A673 (cell line): ENCODE results near the gene CFAP61. TPM values are rescaled to one million over a fixed set of nuclear protein-coding genes. Genes with fewer than 3 reads are reported as not detected.

ENCODE experiments used
- BruUV-seq: library from RNA; stranded (reverse); fragments of 400-500 nt; replicated peaks from 2 replicates; lab custom pipeline; 2021; lab: Mats Ljungman, UMichigan
- CTCF ChIA-PET: fragments of 300-600 bp; sonication (Branson Sonifier 250); formaldehyde crosslinking; loops from one replicate; lab custom pipeline; 2022; ENCODE audit warnings: antibody characterized with exemption; lab: Charles Lee
- POLR2A ChIA-PET: fragments of 300-600 bp; sonication (Branson Sonifier 250); formaldehyde crosslinking; loops from one replicate; lab custom pipeline; 2022; ENCODE audit warnings: antibody characterized with exemption; ENCODE audit not compliant: low non-redundant PET; lab: Charles Lee
- DNase-seq: peaks from one replicate; pipeline ENCODE4 v3.0.0-alpha.2; 2015; ENCODE audit warnings: low spot score
- H3K27ac ChIP-seq: fragments of 200-600 bp; sonication (generic); 2 replicates; pipeline ENCODE4 v1.5.1; 2016; ENCODE audit warnings: mixed run types, low read depth, mild to moderate bottlenecking, mixed read lengths, antibody characterized with exemption, low read length; ENCODE audit not compliant: poor library complexity, severe bottlenecking
- H3K27me3 ChIP-seq: fragments of 200-600 bp; sonication (generic); replicated peaks from 2 replicates; pipeline ENCODE4 v1.6.1; 2017; ENCODE audit warnings: mixed run types, low read depth, mild to moderate bottlenecking, mixed read lengths, antibody characterized with exemption, low read length; ENCODE audit not compliant: insufficient read depth, poor library complexity
- H3K36me3 ChIP-seq: fragments of 200-600 bp; sonication (generic); 2 replicates; pipeline ENCODE4 v1.6.1; 2016; ENCODE audit warnings: mixed run types, mild to moderate bottlenecking, mixed read lengths, antibody characterized with exemption, low read length; ENCODE audit not compliant: insufficient read depth, poor library complexity, severe bottlenecking
- H3K4me1 ChIP-seq: fragments of 200-600 bp; sonication (generic); 2 replicates; pipeline ENCODE4 v1.6.1; 2017; ENCODE audit warnings: mixed run types, mild to moderate bottlenecking, mixed read lengths, antibody characterized with exemption, low read length; ENCODE audit not compliant: insufficient read depth, poor library complexity, severe bottlenecking
- H3K4me3 ChIP-seq: fragments of 200-600 bp; sonication (generic); 2 replicates; pipeline ENCODE4 v1.5.1; 2016; ENCODE audit warnings: low read depth, mixed run types, mild to moderate bottlenecking, mixed read lengths, low read length; ENCODE audit not compliant: poor library complexity, severe bottlenecking
- H3K9me3 ChIP-seq: fragments of 200-600 bp; sonication (generic); 2 replicates; pipeline ENCODE4 v1.6.1; 2016; ENCODE audit warnings: mixed run types, low read depth, mild to moderate bottlenecking, mixed read lengths, antibody characterized with exemption, low read length; ENCODE audit not compliant: poor library complexity, severe bottlenecking
- CTCF ChIP-seq: fragments of 300-800, 200-600 bp; sonication (generic); conservative IDR thresholded peaks from 2 replicates; pipeline ENCODE4 v1.5.1; 2017; ENCODE audit warnings: low read depth, mild to moderate bottlenecking, antibody characterized with exemption, low read length, moderate library complexity, mixed read lengths
- EZH2 ChIP-seq: fragments of 200-600 bp; sonication (generic); IDR thresholded peaks from 2 replicates; pipeline ENCODE4 v1.6.1; 2017; ENCODE audit warnings: borderline replicate concordance, low read depth, mild to moderate bottlenecking, mixed read lengths, antibody characterized with exemption, low read length; ENCODE audit not compliant: poor library complexity, severe bottlenecking
- intact Hi-C: fragments of 100-400 bp; cut with micrococcal nuclease; formaldehyde crosslinking; loops from one replicate; pipeline ENCODE4 v1.10.0; 2022; ENCODE audit not compliant: unreplicated experiment
- total RNA-seq: library from RNA; stranded (reverse); gene quantifications from 2 replicates; pipeline ENCODE4 v1.2.3, GENCODE V29; 2021

Gene CFAP61
- total RNA-seq, 1 experiment from 2014 or later: not detected

- BruUV-seq: no TSS peak
- Histone ChIP-seq H3K4me1 (no peaks in the 10 kb centered on the region), H3K27me3 (no peaks in the 10 kb centered on the region), H3K36me3 (no peaks in the 10 kb centered on the region), H3K9me3 (no peaks in the 10 kb centered on the region), H3K27ac (no peak overlapping the region), H3K4me3 (no peak overlapping the region)
- TF ChIP-seq EZH2 (no peak), CTCF (no peak)
- CTCF ChIA-PET: no interaction called here
- POLR2A ChIA-PET: no interaction called here
- DNase-seq: no peak
- intact Hi-C loops: no loop called here
Measured at GRCh38 chr20:20174089-20174835, 121.9 kb downstream of the CFAP61 start.

- POLR2A ChIA-PET: interaction anchor here (0.6 kb wide), 1 partner anchor 193 kb away, joined by 5 read pairs; no protein-coding TSS in a partner anchor
Measured at GRCh38 chr20:20181322-20181721, 129.0 kb downstream of the CFAP61 start.

GRCh38 chr20:20184149-20184548 lies 131.8 kb downstream of the CFAP61 start:
- Histone ChIP-seq H3K4me3 (no peak overlapping the region), H3K9me3 (no peaks in the 10 kb centered on the region), H3K27me3 (peaks cover 10% of the 10 kb centered on the region), H3K27ac (no peak overlapping the region), H3K4me1 (no peaks in the 10 kb centered on the region), H3K36me3 (no peaks in the 10 kb centered on the region)
- intact Hi-C loops: no loop called here
- CTCF ChIA-PET: interaction anchor here (0.5 to 1.1 kb wide), 2 partner anchors 31 to 175 kb away, joined by 3 to 5 read pairs; no protein-coding TSS in a partner anchor
- POLR2A ChIA-PET: no interaction called here
- peak; percentile 31 for DNase-seq
- no TSS peak for BruUV-seq
- TF ChIP-seq EZH2 (no peak), CTCF (peak; percentile 55)

More at GRCh38 chr20:20181322-20181721, 129.0 kb downstream of the CFAP61 start:
- TF ChIP-seq CTCF (no peak), EZH2 (no peak)
- Histone ChIP-seq H3K4me1 (no peaks in the 10 kb centered on the region), H3K9me3 (no peaks in the 10 kb centered on the region), H3K27me3 (peaks cover 10% of the 10 kb centered on the region), H3K36me3 (no peaks in the 10 kb centered on the region), H3K27ac (no peak overlapping the region), H3K4me3 (no peak overlapping the region)
- BruUV-seq: no TSS peak
- intact Hi-C loops: no loop called here
- DNase-seq: no peak
- CTCF ChIA-PET: no interaction called here
